ENCODE results near the gene RAB3C. TPM values are rescaled to one million over a fixed set of nuclear protein-coding genes. Genes with fewer than 3 reads are reported as not detected.

Gene RAB3C
- total RNA-seq, 4 donors from 2014 or later: 0.33 to 3.4 (median 1.4) TPM

DNA sequence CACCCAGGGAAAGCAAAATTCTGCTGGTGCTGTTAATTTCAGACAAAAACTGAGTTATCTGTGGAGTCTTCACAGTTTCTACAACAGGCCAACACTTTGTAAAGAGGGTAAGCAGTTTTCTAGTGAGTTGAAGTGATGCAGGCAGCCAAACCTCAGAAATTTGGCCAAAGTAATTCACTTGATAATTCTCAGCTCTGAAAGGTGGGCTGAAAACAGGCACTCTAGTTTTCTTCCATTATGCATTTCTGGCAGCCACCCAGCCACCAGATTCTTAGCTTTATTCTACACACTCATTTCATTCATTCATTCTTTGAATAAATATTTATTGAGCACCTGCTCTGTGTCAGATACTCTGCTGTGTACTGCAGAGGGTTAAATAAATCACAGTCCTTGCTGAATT is 184.2 kb downstream of the RAB3C start:
- TF ChIP-seq, protein P1, sequence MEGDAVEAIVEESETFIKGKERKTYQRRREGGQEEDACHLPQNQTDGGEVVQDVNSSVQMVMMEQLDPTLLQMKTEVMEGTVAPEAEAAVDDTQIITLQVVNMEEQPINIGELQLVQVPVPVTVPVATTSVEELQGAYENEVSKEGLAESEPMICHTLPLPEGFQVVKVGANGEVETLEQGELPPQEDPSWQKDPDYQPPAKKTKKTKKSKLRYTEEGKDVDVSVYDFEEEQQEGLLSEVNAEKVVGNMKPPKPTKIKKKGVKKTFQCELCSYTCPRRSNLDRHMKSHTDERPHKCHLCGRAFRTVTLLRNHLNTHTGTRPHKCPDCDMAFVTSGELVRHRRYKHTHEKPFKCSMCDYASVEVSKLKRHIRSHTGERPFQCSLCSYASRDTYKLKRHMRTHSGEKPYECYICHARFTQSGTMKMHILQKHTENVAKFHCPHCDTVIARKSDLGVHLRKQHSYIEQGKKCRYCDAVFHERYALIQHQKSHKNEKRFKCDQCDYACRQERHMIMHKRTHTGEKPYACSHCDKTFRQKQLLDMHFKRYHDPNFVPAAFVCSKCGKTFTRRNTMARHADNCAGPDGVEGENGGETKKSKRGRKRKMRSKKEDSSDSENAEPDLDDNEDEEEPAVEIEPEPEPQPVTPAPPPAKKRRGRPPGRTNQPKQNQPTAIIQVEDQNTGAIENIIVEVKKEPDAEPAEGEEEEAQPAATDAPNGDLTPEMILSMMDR (IDR thresholded peaks at IDR 0.05; ENCODE audit: low read depth): no peak

DNA sequence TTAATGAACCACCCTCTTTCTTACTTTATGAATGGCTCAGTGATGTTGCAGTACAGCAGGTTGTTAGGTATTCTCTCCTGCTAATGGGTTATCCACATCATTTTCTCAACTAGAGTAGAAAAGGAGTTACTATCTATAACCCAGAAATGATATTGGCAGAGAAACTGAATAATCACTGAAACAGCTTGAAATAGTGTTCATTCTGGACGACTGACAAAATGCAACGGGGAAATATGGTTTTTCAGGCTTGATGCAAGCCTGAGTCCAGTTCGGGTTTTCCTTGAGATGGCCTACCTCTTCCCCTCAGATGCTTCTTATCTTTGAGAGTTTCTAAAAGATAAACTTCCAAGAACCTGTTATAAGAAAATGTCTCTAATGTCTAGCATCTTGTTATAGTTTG is 187.3 kb downstream of the RAB3C start:
- TF ChIP-seq, protein P1 (IDR thresholded peaks at IDR 0.05; ENCODE audit: low read depth): no peak

DNA sequence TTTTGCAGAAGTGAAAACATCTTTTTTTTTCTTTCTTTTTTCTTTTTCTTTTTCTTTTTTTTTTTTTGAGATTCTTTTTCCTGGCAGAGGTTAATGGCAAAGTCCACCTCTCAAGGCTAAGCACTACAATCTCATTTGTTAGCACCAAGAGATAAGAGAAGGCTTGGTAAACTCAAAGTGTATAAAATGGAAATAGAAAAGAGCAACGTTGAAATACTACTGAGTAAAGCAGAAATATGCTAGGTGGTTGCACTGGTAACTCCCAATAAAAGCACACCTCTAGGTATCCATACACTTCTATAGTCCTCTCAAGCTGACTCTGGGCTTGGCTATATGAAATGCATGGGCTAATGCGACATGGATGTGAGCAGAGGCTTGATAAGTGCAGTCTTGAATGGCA is 188.9 kb downstream of the RAB3C start:
- TF ChIP-seq, protein P1 (IDR thresholded peaks at IDR 0.05; ENCODE audit: low read depth): no peak

DNA sequence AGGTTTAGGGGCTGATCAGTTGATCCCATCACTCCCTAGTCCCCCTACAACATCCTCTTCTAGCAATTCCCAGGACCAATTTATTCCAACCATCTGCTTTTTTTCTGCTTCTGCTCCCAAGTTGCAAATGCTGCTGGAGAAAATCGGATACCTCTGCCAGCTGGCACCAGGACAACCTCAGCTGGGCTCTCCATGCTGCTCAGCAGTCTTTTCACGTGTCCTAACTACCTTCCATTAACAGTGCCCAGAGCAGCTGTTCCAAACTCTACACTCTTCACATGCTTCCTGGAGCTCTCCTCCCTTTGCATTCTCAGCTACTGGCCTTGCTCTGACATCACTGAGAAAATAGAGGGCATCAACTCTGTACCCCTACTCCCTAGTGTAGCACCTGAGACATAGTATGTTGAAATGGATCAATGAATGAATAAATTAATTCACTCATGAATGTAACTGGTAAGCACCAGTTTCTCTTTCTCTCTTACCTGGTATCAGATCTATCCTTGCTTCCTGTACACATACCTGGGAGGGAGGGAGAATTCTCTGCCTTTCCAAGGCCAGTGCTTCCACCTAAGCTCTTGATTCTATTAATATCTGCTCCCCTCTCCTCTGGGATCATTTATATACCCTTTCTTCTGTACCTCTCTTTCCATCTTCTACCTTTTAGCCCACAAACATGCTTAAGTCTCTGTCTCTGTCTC is 191.0 kb downstream of the RAB3C start:
- TF ChIP-seq, protein P1 (IDR thresholded peaks at IDR 0.05; ENCODE audit: low read depth): no peak

DNA sequence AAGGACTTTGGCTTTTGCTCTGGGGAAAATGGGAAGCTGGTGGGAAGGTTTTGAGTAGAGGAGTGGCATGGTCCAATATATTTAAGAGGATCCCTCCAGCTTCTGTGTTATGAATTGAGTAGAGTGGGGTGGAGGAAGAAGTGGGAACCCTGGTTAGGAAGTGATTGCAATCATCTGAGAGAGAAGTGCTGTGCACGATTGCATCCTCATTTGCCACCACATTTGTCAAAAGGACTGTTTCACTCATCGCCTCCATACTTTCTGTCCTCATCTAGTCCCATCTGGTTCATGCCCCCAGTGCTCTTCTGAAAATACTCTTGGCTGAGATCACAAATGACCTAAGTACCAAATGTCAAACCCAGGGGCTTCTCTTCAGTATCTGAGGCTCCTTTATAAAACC is 192.1 kb downstream of the RAB3C start:
- TF ChIP-seq, protein P1 (IDR thresholded peaks at IDR 0.05; ENCODE audit: low read depth): no peak

DNA sequence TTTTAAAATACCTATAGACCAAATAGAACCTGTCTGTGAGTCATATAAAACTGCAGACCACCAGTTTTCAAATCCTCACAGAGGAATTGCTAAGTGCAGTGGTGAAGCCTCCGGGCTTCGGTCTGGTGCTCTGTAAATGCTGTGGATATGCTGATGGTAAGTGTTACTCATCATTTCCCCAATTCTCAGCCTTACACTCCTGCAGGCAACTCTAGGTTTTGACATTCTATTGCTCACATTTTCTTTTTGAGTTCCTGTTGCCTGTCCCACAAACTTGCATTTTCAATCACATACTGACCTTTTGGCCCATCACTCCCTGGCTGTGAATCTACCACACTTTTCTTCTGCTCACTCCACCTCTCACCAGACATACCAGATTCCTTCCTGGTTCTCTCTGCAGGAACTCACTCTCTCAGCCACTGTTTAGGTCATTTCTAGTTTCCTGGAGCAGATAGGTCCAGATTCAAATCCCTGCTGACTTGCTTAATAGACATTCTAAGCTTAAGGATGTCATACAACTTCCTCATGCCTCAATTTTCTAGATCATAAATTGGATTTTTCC is 192.9 kb downstream of the RAB3C start:
- TF ChIP-seq, protein P1 (IDR thresholded peaks at IDR 0.05; ENCODE audit: low read depth): no peak

DNA sequence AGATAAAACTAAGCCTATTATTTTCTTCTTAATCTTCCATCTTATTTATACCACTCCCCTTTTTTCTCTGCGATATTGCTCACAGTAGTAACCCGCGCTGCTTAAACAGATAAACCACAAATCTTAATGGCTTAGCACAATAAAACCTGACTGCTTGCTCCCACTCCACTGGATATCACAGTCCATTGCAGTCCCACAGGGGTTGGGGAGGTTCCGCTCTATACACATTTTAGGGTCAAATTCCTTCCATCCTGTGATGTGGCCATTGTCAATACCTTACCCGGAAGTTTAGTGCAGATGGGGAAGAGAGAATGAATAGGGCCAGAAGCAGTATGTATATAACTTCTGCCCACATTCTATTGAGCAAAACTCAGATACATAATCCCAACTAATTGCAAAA is 193.7 kb downstream of the RAB3C start:
- TF ChIP-seq, protein P1 (IDR thresholded peaks at IDR 0.05; ENCODE audit: low read depth): no peak
